SK-N-SH (cell line): ENCODE data around the gene ADGRE3. TPM values are rescaled to one million over a fixed set of nuclear protein-coding genes. Genes with fewer than 3 reads are reported as not detected.

ENCODE experiments used
- CTCF ChIA-PET: fragments of 300-600, 350-600 bp; formaldehyde crosslinking; extraction: SDS; loops from one replicate; lab custom pipeline; 2021; lab: Yijun Ruan, JAX
- POLR2A ChIA-PET: fragments of 350-600 bp; sonication (Branson Sonifier 250); formaldehyde crosslinking; extraction: SDS; loops from one replicate; lab custom pipeline; 2020; ENCODE audit warnings: antibody characterized with exemption, inconsistent platforms; lab: Yijun Ruan, JAX
- DNase-seq: peaks from one replicate; pipeline ENCODE4 v3.0.0; 2012
- H2AFZ ChIP-seq: fragments of 200-600 bp; sonication (generic); 2 replicates; pipeline ENCODE4 v1.8.1; 2016; ENCODE audit warnings: antibody characterized with exemption, mild to moderate bottlenecking, low read depth
- H3F3A ChIP-seq: fragments of 200-600 bp; sonication (generic); replicated peaks from 2 replicates; pipeline ENCODE3; 2016; ENCODE audit warnings: antibody characterized with exemption, mild to moderate bottlenecking; ENCODE audit not compliant: insufficient read depth
- H3K27ac ChIP-seq, 2 experiments: fragments of 200-500 bp in 1 of 2; fragments of 200-600 bp in 1 of 2; sonication (Bioruptor generic) in 1 of 2; sonication (generic), shearing (Covaris generic) in 1 of 2; 2 replicates each; pipeline versions ENCODE4 v1.5.1 to v1.6.1; 2014 to 2016; ENCODE audit warnings: low read depth in 2 of 2, inconsistent platforms in 1 of 2, low read length in 1 of 2, mild to moderate bottlenecking in 1 of 2, mixed read lengths in 1 of 2
- H3K27me3 ChIP-seq: fragments of 200-600 bp; sonication (generic), shearing (Covaris generic); 2 replicates; pipeline ENCODE4 v1.6.1; 2016; ENCODE audit warnings: mixed run types; ENCODE audit not compliant: insufficient read depth
- H3K36me3 ChIP-seq, 2 experiments: fragments of 200-500 bp in 1 of 2; fragments of 200-600 bp in 1 of 2; sonication (Bioruptor generic) in 1 of 2; sonication (generic) in 1 of 2; replicated peaks in 1 of 2; 2 replicates each; pipeline versions ENCODE3 to v1.5.1; 2014 to 2016; ENCODE audit warnings: low read length in 1 of 2, mild to moderate bottlenecking in 1 of 2; ENCODE audit not compliant: insufficient read depth in 2 of 2, control insufficient read depth in 1 of 2
- H3K4me1 ChIP-seq, 2 experiments: fragments of 200-500 bp in 1 of 2; fragments of 200-600 bp in 1 of 2; sonication (Bioruptor generic) in 1 of 2; sonication (generic), shearing (Covaris generic) in 1 of 2; 2 replicates each; pipeline versions ENCODE4 v1.5.1 to v1.6.1; 2014 to 2016; ENCODE audit warnings: low read depth in 1 of 2, low read length in 1 of 2, mixed run types in 1 of 2; ENCODE audit not compliant: insufficient read depth in 2 of 2, control insufficient read depth in 1 of 2
- H3K4me2 ChIP-seq: fragments of 200-600 bp; sonication (generic), shearing (Covaris generic); 2 replicates; pipeline ENCODE4 v1.6.1; 2017; ENCODE audit warnings: mixed run types
- H3K4me3 ChIP-seq, 2 experiments: fragments of 200-500 bp in 1 of 2; fragments of 200-600 bp in 1 of 2; sonication (Bioruptor generic) in 1 of 2; sonication (generic), shearing (Covaris generic) in 1 of 2; 2 replicates each; pipeline versions ENCODE4 v1.5.1 to v1.8.1; 2014 to 2016; ENCODE audit warnings: low read depth in 2 of 2, inconsistent platforms in 1 of 2, low read length in 1 of 2, mild to moderate bottlenecking in 1 of 2, mixed read lengths in 1 of 2, moderate library complexity in 1 of 2
- H3K79me2 ChIP-seq: fragments of 200-600 bp; sonication (generic); 2 replicates; pipeline ENCODE4 v1.8.1; 2017; ENCODE audit warnings: mild to moderate bottlenecking; ENCODE audit not compliant: insufficient read depth
- H3K9ac ChIP-seq: fragments of 200-600 bp; sonication (generic); 2 replicates; pipeline ENCODE4 v1.6.1; 2017; ENCODE audit warnings: mixed run types
- H3K9me2 ChIP-seq: fragments of 200-600 bp; sonication (generic); 2 replicates; pipeline ENCODE4 v1.6.1; 2017; ENCODE audit warnings: mixed run types
- H3K9me3 ChIP-seq: fragments of 200-600 bp; sonication (generic); 2 replicates; pipeline ENCODE4 v1.6.1; 2017; ENCODE audit warnings: mixed run types, mild to moderate bottlenecking, moderate library complexity
- H4K20me1 ChIP-seq: fragments of 200-600 bp; sonication (generic); 2 replicates; pipeline ENCODE4 v1.6.1; 2017; ENCODE audit warnings: mild to moderate bottlenecking, mixed run types; ENCODE audit not compliant: insufficient read depth
- CHD2 ChIP-seq: fragments of 150-350 bp; IDR thresholded peaks from 2 replicates; pipeline ENCODE4 v1.6.1; 2018; ENCODE audit warnings: low read length; ENCODE audit not compliant: partially characterized antibody
- ELF1 ChIP-seq: IDR thresholded peaks from 2 replicates; pipeline ENCODE4 v1.4.0; 2012
- EP300 ChIP-seq, 2 experiments: IDR thresholded peaks; 2 replicates each; pipeline versions ENCODE4 v1.4.0 to v1.6.1; 2012; ENCODE audit warnings: borderline replicate concordance in 1 of 2, low read depth in 1 of 2, low read length in 1 of 2
- FOSL2 ChIP-seq: IDR thresholded peaks from 2 replicates; pipeline ENCODE4 v1.4.0; 2012; ENCODE audit warnings: low read depth, mild to moderate bottlenecking, moderate library complexity, borderline replicate concordance
- FOXJ3 ChIP-seq: sonication (generic); formaldehyde crosslinking; IDR thresholded peaks from 2 replicates; pipeline ENCODE4 v1.5.1; 2020; ENCODE audit warnings: mild to moderate bottlenecking, missing genetic modification reagents
- FOXM1 ChIP-seq: IDR thresholded peaks from 2 replicates; pipeline ENCODE4 v1.4.0; 2012; ENCODE audit warnings: low read depth, mild to moderate bottlenecking
- MXI1 ChIP-seq: IDR thresholded peaks from 2 replicates; pipeline ENCODE4 v1.6.1; 2012; ENCODE audit warnings: mild to moderate bottlenecking, low read depth, low read length, improper control_type of control experiment
- NFIC ChIP-seq: IDR thresholded peaks from 2 replicates; pipeline ENCODE4 v1.4.0; 2012; ENCODE audit warnings: borderline replicate concordance
- NRF1 ChIP-seq: IDR thresholded peaks from 2 replicates; pipeline ENCODE4 v1.6.1; 2012; ENCODE audit warnings: low read depth, mild to moderate bottlenecking, low read length
- RAD21 ChIP-seq: IDR thresholded peaks from 2 replicates; pipeline ENCODE4 v1.6.1; 2012; ENCODE audit warnings: mild to moderate bottlenecking, low read length
- RCOR1 ChIP-seq: fragments of 150-350 bp; IDR thresholded peaks from 2 replicates; pipeline ENCODE4 v1.6.1; 2017; ENCODE audit warnings: antibody characterized with exemption, low read length
- RFX5 ChIP-seq: IDR thresholded peaks from 2 replicates; pipeline ENCODE4 v1.6.1; 2012; ENCODE audit warnings: mild to moderate bottlenecking, improper control_type of control experiment, low read length
- SIN3A ChIP-seq: IDR thresholded peaks from 2 replicates; pipeline ENCODE4 v1.6.1; 2012; ENCODE audit warnings: low read depth, mild to moderate bottlenecking, low read length, moderate library complexity, borderline replicate concordance
- SMC3 ChIP-seq: IDR thresholded peaks from 2 replicates; pipeline ENCODE4 v1.6.1; 2012; ENCODE audit warnings: low read depth, low read length, improper control_type of control experiment
- TAF1 ChIP-seq: IDR thresholded peaks from 2 replicates; pipeline ENCODE4 v1.6.1; 2012; ENCODE audit warnings: low read depth, mild to moderate bottlenecking, low read length, moderate library complexity, borderline replicate concordance
- YY1 ChIP-seq: IDR thresholded peaks from 2 replicates; pipeline ENCODE4 v1.4.0; 2012; ENCODE audit warnings: low read depth, mild to moderate bottlenecking
- WGBS: methylation state at CpG from one replicate; pipeline ENCODE4 v1.1.6; 2017; ENCODE audit warnings: low lambda C conversion rate; 5-methylcytosine and 5-hydroxymethylcytosine counted together
- polyA plus RNA-seq, 3 experiments: library from polyadenylated mRNA; depleted of rRNA; stranded (reverse); fragments of >200 nt; gene quantifications; 2 replicates each; pipeline ENCODE4 v1.2.3, GENCODE V29; 2012
- TF ChIP-seq, protein P1 (sequence below): IDR thresholded peaks from 2 replicates; pipeline ENCODE4 v1.4.0; 2012; ENCODE audit warnings: low read depth, borderline replicate concordance
- TF ChIP-seq, protein P2 (sequence below): IDR thresholded peaks from 2 replicates; pipeline ENCODE4; 2012
- TF ChIP-seq, protein P3 (sequence below): fragments of 150-350 bp; IDR thresholded peaks from 2 replicates; pipeline ENCODE4 v1.6.1; 2016; ENCODE audit warnings: mild to moderate bottlenecking, low read depth, low read length

ADGRE3 gene
- polyA plus RNA-seq, 1 of the 3 experiments (the other 2 are of a cell fraction): not detected

DNA sequence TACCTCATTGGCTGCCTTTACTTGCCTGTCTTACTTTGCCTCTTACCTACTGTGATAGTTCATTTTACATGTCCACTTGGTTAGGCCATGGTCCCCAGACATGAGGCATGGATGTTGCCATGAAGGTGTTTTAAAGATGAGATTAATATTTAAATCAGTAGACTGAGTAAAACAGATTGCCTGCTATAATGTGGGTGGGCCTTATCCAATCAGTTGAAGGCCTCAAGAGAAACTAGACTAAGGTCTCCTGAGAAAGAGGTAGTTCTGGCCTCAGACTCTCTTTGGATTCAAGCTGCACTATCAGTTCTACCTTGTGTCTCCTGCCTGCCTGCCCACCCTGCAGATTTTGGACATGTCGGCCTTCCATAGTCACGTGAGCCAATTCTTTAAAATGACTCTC lies 26.1 kb downstream of the ADGRE3 start:
- POLR2A ChIA-PET: no interaction called here
- Histone ChIP-seq H3K4me1 (no peaks in the 10 kb centered on the region), H3K27ac (no peak overlapping the region), H3K9me3 (no peaks in the 10 kb centered on the region), H3K9ac (no peak overlapping the region), H3K27me3 (peaks cover 22% of the 10 kb centered on the region; the same call in 1 of the 2 replicates), H3K36me3 (no peaks in the 10 kb centered on the region), H2AFZ (no peak overlapping the region), H3K4me3 (no peak overlapping the region), H3K79me2 (no peaks in the 10 kb centered on the region)
- DNase-seq: no peak
- TF ChIP-seq SIN3A (no peak), MXI1 (no peak), NRF1 (no peak), YY1 (no peak), TAF1 (no peak), RFX5 (no peak), CHD2 (no peak), FOXM1 (no peak), ELF1 (no peak), FOXJ3 (CRISPR knock-in tag) (no peak), FOSL2 (no peak), EP300 (IDR thresholded peaks at IDR 0.05; ENCODE audit: borderline replicate concordance in 1 of 2, low read depth in 1 of 2, low read length in 1 of 2) (no peak), NFIC (no peak), RAD21 (no peak), RCOR1 (no peak), SMC3 (no peak)
- TF ChIP-seq, protein P1, sequence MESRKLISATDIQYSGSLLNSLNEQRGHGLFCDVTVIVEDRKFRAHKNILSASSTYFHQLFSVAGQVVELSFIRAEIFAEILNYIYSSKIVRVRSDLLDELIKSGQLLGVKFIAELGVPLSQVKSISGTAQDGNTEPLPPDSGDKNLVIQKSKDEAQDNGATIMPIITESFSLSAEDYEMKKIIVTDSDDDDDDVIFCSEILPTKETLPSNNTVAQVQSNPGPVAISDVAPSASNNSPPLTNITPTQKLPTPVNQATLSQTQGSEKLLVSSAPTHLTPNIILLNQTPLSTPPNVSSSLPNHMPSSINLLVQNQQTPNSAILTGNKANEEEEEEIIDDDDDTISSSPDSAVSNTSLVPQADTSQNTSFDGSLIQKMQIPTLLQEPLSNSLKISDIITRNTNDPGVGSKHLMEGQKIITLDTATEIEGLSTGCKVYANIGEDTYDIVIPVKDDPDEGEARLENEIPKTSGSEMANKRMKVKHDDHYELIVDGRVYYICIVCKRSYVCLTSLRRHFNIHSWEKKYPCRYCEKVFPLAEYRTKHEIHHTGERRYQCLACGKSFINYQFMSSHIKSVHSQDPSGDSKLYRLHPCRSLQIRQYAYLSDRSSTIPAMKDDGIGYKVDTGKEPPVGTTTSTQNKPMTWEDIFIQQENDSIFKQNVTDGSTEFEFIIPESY: no peak
- TF ChIP-seq, protein P2, sequence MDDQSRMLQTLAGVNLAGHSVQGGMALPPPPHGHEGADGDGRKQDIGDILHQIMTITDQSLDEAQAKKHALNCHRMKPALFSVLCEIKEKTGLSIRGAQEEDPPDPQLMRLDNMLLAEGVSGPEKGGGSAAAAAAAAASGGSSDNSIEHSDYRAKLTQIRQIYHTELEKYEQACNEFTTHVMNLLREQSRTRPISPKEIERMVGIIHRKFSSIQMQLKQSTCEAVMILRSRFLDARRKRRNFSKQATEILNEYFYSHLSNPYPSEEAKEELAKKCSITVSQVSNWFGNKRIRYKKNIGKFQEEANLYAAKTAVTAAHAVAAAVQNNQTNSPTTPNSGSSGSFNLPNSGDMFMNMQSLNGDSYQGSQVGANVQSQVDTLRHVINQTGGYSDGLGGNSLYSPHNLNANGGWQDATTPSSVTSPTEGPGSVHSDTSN: no peak
- TF ChIP-seq, protein P3, sequence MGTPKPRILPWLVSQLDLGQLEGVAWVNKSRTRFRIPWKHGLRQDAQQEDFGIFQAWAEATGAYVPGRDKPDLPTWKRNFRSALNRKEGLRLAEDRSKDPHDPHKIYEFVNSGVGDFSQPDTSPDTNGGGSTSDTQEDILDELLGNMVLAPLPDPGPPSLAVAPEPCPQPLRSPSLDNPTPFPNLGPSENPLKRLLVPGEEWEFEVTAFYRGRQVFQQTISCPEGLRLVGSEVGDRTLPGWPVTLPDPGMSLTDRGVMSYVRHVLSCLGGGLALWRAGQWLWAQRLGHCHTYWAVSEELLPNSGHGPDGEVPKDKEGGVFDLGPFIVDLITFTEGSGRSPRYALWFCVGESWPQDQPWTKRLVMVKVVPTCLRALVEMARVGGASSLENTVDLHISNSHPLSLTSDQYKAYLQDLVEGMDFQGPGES: no peak
- TF ChIP-seq, all 33 proteins: peak for 0
- H3K9me2 ChIP-seq: no peaks in the 10 kb centered on the region
- no peaks in the 10 kb centered on the region for H4K20me1 ChIP-seq
- CTCF ChIA-PET: interaction anchor here (0.9 kb wide), 1 partner anchor 37 kb away, joined by 3 read pairs; no protein-coding TSS in a partner anchor
- H3K4me2 ChIP-seq: no peak overlapping the region
- no peaks in the 10 kb centered on the region for H3F3A ChIP-seq
- WGBS: 3% methylated on average over 2 of the region's 2 CpGs
